OCI-LY1 (cell line): ENCODE measurements around the gene ELP2.

Source experiments
- H2AFZ ChIP-seq: fragments of 200-600 bp; sonication (generic), shearing (Covaris generic); 2 replicates; pipeline ENCODE4 v1.6.0; 2014; ENCODE audit warnings: antibody characterized with exemption, mild to moderate bottlenecking, low read length
- H3F3A ChIP-seq: fragments of 200-600 bp; sonication (generic), shearing (Covaris generic); 2 replicates; pipeline ENCODE4 v1.6.0; 2014; ENCODE audit warnings: mild to moderate bottlenecking, antibody characterized with exemption, low read length, moderate library complexity; ENCODE audit not compliant: insufficient read depth
- H3K27ac ChIP-seq: fragments of 200-600 bp; sonication (generic); 2 replicates; pipeline ENCODE4 v1.5.1; 2014; ENCODE audit warnings: low read length, mixed run types, mild to moderate bottlenecking, low read depth; ENCODE audit not compliant: poor library complexity, severe bottlenecking
- H3K27me3 ChIP-seq: fragments of 200-600 bp; sonication (generic); 2 replicates; pipeline ENCODE4 v1.6.0; 2014; ENCODE audit warnings: antibody characterized with exemption, mild to moderate bottlenecking, low read length, moderate library complexity; ENCODE audit not compliant: insufficient read depth
- H3K36me3 ChIP-seq: fragments of 200-600 bp; sonication (generic); 2 replicates; pipeline ENCODE4 v1.6.1; 2014; ENCODE audit warnings: mild to moderate bottlenecking, antibody characterized with exemption, low read length, moderate library complexity, mixed read lengths; ENCODE audit not compliant: insufficient read depth
- H3K4me1 ChIP-seq: fragments of 200-600 bp; sonication (generic); 2 replicates; pipeline ENCODE4 v1.5.1; 2014; ENCODE audit warnings: mild to moderate bottlenecking, low read length, moderate library complexity; ENCODE audit not compliant: insufficient read depth, severe bottlenecking
- H3K4me2 ChIP-seq: fragments of 200-600 bp; sonication (generic), shearing (Covaris generic); 2 replicates; pipeline ENCODE4 v1.6.1; 2014; ENCODE audit warnings: low read length
- H3K4me3 ChIP-seq: fragments of 200-600 bp; sonication (generic); 2 replicates; pipeline ENCODE4 v1.5.1; 2014; ENCODE audit warnings: low read length, low read depth, mild to moderate bottlenecking, mixed read lengths; ENCODE audit not compliant: poor library complexity, severe bottlenecking
- H3K79me2 ChIP-seq: fragments of 200-600 bp; shearing (Covaris generic); 2 replicates; pipeline ENCODE4 v1.6.1; 2016; ENCODE audit warnings: mixed run types, low read length, mixed read lengths; ENCODE audit not compliant: insufficient read depth
- H3K9ac ChIP-seq: fragments of 200-600 bp; sonication (generic), shearing (Covaris generic); 2 replicates; pipeline ENCODE4 v1.6.1; 2014; ENCODE audit warnings: mild to moderate bottlenecking, low read length, mixed read lengths
- H3K9me2 ChIP-seq: fragments of 200-600 bp; sonication (generic), shearing (Covaris generic); 2 replicates; pipeline ENCODE4 v1.6.1; 2014; ENCODE audit warnings: low read depth, mild to moderate bottlenecking, low read length, mixed read lengths
- H3K9me3 ChIP-seq: fragments of 200-600 bp; shearing (Covaris generic); 2 replicates; pipeline ENCODE4 v1.6.1; 2014; ENCODE audit warnings: low read length, mixed read lengths
- H4K20me1 ChIP-seq: fragments of 200-600 bp; sonication (generic), shearing (Covaris generic); 2 replicates; pipeline ENCODE4 v1.6.0; 2016; ENCODE audit warnings: mild to moderate bottlenecking, low read length; ENCODE audit not compliant: insufficient read depth
- EZH2 ChIP-seq: fragments of 200-600 bp; sonication (generic), shearing (Covaris generic); IDR thresholded peaks from 2 replicates; pipeline ENCODE4 v1.8.0; 2017; ENCODE audit warnings: borderline replicate concordance, mixed run types, mild to moderate bottlenecking, antibody characterized with exemption, low read length, moderate library complexity, mixed read lengths
- TF ChIP-seq, protein P1 (sequence below): fragments of 200-600 bp; sonication (generic), shearing (Covaris generic); IDR thresholded peaks from 2 replicates; pipeline ENCODE4 v1.5.1; 2017; ENCODE audit warnings: mild to moderate bottlenecking, antibody characterized with exemption, low read length, moderate library complexity, mixed read lengths

The ELP2 gene

DNA sequence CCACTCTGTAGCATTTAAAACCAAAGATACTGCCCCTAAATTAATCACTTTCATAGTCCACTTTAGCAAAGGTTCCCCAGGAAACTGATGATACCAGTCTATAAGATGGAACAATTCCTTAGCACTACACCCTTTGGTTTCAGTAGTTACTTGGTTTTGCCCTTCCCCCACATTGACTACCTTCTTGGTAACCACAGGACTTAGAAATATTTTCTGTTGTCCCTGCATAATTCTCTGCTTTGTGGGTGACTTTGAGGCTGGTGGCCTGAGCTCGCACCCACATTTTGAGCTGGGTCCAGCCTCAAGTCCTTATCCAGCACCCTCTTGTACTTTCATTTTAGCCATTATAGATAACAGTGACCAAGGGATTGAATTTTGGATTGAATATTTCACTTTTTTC, 23.1 kb downstream of the ELP2 start:
- Histone ChIP-seq H4K20me1 (no peaks in the 10 kb centered on the region), H3F3A (no peaks in the 10 kb centered on the region), H3K4me2 (no peak overlapping the region), H3K4me1 (peaks cover 24% of the 10 kb centered on the region), H3K9me2 (no peaks in the 10 kb centered on the region), H3K27me3 (no peaks in the 10 kb centered on the region), H3K27ac (no peak overlapping the region), H3K4me3 (no peak overlapping the region), H3K9me3 (no peaks in the 10 kb centered on the region), H3K79me2 (no peaks in the 10 kb centered on the region), H3K9ac (no peak overlapping the region), H2AFZ (no peak overlapping the region), H3K36me3 (peaks cover 92% of the 10 kb centered on the region)
- TF ChIP-seq EZH2 = no peak
- TF ChIP-seq, protein P1, sequence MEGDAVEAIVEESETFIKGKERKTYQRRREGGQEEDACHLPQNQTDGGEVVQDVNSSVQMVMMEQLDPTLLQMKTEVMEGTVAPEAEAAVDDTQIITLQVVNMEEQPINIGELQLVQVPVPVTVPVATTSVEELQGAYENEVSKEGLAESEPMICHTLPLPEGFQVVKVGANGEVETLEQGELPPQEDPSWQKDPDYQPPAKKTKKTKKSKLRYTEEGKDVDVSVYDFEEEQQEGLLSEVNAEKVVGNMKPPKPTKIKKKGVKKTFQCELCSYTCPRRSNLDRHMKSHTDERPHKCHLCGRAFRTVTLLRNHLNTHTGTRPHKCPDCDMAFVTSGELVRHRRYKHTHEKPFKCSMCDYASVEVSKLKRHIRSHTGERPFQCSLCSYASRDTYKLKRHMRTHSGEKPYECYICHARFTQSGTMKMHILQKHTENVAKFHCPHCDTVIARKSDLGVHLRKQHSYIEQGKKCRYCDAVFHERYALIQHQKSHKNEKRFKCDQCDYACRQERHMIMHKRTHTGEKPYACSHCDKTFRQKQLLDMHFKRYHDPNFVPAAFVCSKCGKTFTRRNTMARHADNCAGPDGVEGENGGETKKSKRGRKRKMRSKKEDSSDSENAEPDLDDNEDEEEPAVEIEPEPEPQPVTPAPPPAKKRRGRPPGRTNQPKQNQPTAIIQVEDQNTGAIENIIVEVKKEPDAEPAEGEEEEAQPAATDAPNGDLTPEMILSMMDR = no peak

DNA sequence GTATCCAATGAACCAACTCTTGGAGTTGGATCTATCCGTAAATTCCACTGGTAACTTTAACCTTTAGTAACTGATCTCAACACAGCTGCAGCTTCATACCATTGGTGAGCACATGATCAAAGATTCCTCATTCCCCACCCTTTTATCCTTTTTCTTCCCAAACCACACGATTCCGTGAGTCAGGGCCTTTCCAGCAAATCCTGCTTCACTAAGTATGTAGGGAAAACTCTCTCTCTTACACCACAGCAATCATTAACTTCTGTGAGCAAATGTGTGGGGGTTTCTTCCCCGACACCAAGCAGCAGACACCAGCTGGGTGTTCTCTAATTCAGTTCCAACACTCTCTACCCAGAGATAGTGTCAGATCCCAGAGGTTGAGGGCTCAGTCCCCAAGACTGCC, 23.5 kb downstream of the ELP2 start:
- H3K9me3 ChIP-seq = no peaks in the 10 kb centered on the region
- H3K27ac ChIP-seq = no peak overlapping the region
- H3K9ac ChIP-seq = no peak overlapping the region
- H4K20me1 ChIP-seq = no peaks in the 10 kb centered on the region
- H3K79me2 ChIP-seq = no peaks in the 10 kb centered on the region
- H3K9me2 ChIP-seq = no peaks in the 10 kb centered on the region
- peaks cover 92% of the 10 kb centered on the region for H3K36me3 ChIP-seq
- H2AFZ ChIP-seq = no peak overlapping the region
- H3K4me2 ChIP-seq = no peak overlapping the region
- peaks cover 24% of the 10 kb centered on the region for H3K4me1 ChIP-seq
- H3F3A ChIP-seq = no peaks in the 10 kb centered on the region
- TF ChIP-seq EZH2 = no peak
- TF ChIP-seq, protein P1 = no peak
- H3K27me3 ChIP-seq = no peaks in the 10 kb centered on the region
- H3K4me3 ChIP-seq = no peak overlapping the region

DNA sequence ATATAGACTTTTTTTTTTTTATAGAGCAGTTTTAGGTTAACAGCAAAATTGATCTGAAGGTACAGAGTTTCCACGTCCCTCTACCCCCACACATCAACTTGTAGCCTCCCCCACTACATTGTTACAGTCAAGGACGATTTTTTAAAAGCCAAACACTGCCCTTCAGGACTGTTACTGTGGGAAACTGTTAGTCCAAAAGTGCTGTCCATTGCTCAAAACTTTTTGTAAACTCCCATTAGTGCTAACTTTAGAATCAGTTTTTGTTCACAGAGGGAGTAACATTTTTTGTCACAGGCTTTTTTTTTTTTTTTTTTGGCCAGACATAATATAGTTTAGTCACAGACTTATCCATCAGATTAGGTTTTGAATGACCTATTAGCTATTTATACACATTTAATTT, 24.1 kb downstream of the ELP2 start:
- H3K4me3 ChIP-seq = no peak overlapping the region
- H3F3A ChIP-seq = no peaks in the 10 kb centered on the region
- no peak overlapping the region for H3K9ac ChIP-seq
- no peak overlapping the region for H2AFZ ChIP-seq
- peaks cover 20% of the 10 kb centered on the region for H3K4me1 ChIP-seq
- H3K9me3 ChIP-seq = no peaks in the 10 kb centered on the region
- H3K4me2 ChIP-seq = no peak overlapping the region
- H3K27ac ChIP-seq = no peak overlapping the region
- no peaks in the 10 kb centered on the region for H3K27me3 ChIP-seq
- H3K36me3 ChIP-seq = peaks cover 92% of the 10 kb centered on the region
- H3K79me2 ChIP-seq = no peaks in the 10 kb centered on the region
- TF ChIP-seq, protein P1 = no peak
- no peak for TF ChIP-seq EZH2
- H4K20me1 ChIP-seq = no peaks in the 10 kb centered on the region
- H3K9me2 ChIP-seq = no peaks in the 10 kb centered on the region
